ENCODE results near the gene CDK11A.
A peak's percentile ranks its signal among the peaks of the same experiment; 100 is the strongest.
"Not testable (repeated sequence)": the region's sequence is repeated elsewhere in the genome, so short reads cannot be mapped to it uniquely, and the experiment has no call there.

The CDK11A gene

DNA sequence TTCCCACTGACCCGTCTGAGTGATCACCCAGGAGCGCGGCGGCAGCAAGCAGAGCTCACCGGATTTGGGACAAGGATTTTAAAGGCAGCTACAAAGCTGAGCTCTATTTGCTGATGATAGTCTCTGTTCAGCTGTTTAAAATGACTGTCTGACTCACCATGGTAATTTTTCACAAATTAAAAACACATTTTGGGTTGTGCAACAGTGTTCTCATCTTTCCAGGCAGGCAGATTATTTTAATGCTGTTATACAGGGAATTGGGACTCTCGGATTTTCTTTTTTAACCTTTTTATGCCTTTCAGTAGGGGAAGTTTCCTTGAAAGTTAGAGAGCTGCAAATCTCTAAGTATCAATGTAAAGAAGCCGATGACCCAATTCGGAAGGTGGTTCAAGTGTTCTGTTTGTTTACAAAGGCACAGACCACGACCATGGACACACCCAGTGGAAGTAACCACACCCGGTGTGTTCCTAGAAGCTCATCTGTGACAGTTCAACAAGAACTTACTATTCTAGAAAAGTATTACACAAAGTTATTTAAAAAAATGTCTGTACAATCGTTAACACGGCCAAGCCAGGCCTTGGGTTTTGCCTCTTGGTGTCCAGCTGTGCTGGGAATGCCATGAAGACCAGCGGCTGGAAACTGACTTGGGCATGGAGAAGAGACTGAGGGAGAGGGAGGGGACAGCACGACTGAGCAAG lies 4.3 kb upstream of the CDK11A start:
- FAIRE-seq; DNase-seq (ENCODE audit: extremely low spot score, insufficient read length, low read depth): not testable (repeated sequence)

- not testable (repeated sequence) for DNase-seq (ENCODE audit: extremely low spot score, insufficient read length, low read depth); FAIRE-seq
Measured at GRCh38 chr1:1727131-1727651, 3.0 kb upstream of the CDK11A start.

DNA sequence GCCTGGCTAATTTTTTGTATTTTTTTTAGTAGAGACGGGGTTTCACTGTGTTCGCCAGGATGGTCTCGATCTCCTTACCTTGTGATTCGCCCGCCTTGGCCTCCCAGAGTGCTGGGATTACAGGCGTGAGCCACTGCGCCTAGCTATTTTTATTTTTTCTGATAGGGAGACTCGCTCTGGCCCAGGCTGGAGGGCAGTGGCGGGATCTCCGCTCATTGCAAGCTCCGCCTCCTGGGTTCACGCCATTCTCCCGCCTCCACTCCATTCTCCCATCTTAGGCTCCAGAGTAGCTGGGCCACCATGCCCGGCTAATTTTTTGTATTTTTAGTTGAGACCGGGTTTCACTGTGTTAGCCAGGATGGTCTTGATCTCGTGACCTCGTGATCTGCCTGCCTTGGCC lies 1.9 kb upstream of the CDK11A start:
- not testable (repeated sequence) for FAIRE-seq; DNase-seq (ENCODE audit: extremely low spot score, insufficient read length, low read depth)

DNA sequence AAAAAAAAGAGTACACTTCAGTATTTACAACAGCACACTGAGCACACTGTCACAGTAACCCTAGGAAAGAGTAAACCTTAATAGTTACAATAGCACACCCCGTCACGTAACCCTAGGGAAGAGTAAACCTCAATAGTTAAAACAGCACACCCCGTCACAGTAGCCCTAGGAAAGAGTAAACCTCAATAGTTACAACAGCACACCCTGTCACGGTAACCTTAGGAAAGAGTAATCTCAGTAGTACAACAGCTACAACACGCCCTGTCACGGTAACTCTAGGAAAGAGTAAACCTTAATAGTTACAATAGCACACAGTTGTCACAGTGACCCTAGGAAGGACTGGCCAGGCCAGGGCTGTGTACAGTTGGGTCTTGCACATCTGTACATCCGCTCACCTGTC lies 3.0 kb downstream of the CDK11A start:
- DNase-seq (ENCODE audit: extremely low spot score, insufficient read length, low read depth) = no peak
- FAIRE-seq = no peak

DNA sequence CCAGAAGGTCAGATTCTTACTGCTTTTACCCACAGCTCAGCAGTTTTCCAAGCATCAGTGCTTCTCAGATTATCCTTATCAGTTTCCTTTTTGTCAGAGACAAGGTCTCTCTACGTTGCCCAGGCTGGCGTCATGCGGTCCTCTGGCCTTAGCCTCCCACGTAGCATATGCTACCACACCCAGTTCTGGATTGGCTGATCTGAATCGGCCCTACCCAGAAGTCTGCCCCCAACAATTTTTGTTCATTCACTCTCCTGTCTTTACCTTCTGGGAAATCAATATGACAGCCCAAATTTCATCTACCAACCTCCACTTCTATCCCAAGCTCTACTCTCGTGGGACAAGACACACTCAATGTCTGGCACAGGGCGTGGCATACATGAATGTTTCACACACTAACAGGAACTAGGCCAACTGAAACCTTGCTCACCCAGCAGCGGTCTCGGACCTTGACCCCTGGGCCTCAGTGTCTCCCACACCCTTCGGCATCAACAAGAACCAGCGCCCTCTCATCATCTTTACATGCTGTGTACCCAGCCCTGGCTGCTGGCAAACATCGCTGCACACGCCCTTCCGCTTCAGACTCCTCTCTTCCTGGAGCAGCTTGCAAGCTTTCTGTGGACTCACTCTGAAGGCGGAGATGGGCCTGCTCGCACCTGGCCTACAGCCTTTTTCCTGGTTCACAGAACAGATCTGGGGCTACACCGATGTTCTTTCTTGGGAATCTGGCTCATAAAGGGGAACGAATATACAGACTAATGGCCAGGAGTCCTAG lies 8.9 kb downstream of the CDK11A start:
- FAIRE-seq; DNase-seq (ENCODE audit: extremely low spot score, insufficient read length, low read depth): not testable (repeated sequence)

- not testable (repeated sequence) for FAIRE-seq
Measured at GRCh38 chr1:1707897-1708296, 16.3 kb downstream of the CDK11A start.

DNA sequence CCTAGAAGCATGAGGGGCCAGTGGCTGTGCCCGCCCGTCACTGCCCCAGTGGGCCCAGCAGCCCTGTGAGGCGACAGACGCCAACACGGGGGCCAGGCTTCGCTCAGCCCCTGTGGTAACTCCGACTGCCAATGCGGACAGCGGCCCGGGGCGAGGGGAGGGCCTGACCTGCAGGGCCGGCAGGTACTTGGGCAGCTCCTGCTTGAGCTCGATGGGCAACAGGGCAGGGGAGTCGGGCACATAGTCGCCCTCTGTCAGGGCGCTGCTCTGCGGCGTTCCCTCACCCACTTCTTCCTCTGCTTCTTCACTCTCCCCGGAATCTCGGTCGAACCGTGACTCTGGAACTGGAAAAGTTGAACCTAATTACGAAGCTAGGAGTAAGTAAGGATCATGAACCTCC lies 16.9 kb downstream of the CDK11A start:
- not testable (repeated sequence) for DNase-seq (ENCODE audit: extremely low spot score, insufficient read length, low read depth); FAIRE-seq

More at GRCh38 chr1:1707897-1708296, 16.3 kb downstream of the CDK11A start:
- not testable (repeated sequence) for DNase-seq (ENCODE audit: extremely low spot score, insufficient read length, low read depth)

DNA sequence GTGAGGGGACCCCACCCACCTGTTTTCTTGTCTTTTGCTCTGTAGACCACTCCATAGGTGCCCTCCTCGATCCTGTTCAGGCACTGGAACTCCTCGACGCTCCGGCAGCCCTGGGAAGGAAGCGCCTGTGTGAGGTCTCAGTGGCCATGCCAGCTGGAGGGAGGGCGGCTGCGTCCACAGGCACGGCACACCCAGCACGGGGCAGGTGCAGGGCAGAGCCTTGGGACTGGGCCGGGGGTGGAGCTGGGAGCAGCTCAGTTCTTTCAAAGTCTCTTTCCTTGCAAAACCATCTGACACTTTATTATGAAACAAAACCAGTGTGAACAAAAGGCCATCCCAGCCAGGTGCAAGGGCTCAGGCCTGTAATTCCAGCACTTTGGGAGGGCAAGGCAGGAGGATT lies 18.5 kb downstream of the CDK11A start:
- not testable (repeated sequence) for FAIRE-seq; DNase-seq (ENCODE audit: extremely low spot score, insufficient read length, low read depth)

GRCh38 chr1:1704284-1704957 lies 19.7 kb downstream of the CDK11A start:
- not testable (repeated sequence) for FAIRE-seq; DNase-seq (ENCODE audit: extremely low spot score, insufficient read length, low read depth)

DNA sequence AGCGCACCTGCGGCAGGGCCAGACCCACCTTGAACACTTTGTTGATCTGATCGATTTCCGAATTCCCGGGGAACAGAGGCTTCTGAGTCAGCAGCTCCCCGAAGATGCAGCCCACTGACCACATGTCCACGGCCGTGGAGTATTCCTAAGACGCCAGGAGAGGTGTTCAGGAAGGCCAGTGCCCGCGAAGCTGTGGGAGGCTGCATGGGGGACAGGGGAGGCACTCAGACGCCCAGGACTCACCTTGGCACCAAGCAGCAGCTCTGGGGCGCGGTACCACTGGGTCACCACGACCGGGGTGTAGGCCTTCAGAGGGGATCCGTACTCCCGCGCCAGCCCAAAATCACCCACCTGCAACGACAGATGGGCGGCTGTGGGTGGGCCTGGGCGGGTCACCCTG lies 20.4 kb downstream of the CDK11A start:
- FAIRE-seq = no peak
- DNase-seq (ENCODE audit: extremely low spot score, insufficient read length, low read depth) = no peak

GRCh38 chr1:1702506-1702905 lies 21.7 kb downstream of the CDK11A start:
- not testable (repeated sequence) for DNase-seq (ENCODE audit: extremely low spot score, insufficient read length, low read depth); FAIRE-seq

GRCh38 chr1:1700557-1700956 lies 23.6 kb downstream of the CDK11A start:
- DNase-seq (ENCODE audit: extremely low spot score, insufficient read length, low read depth); FAIRE-seq: not testable (repeated sequence)

DNA sequence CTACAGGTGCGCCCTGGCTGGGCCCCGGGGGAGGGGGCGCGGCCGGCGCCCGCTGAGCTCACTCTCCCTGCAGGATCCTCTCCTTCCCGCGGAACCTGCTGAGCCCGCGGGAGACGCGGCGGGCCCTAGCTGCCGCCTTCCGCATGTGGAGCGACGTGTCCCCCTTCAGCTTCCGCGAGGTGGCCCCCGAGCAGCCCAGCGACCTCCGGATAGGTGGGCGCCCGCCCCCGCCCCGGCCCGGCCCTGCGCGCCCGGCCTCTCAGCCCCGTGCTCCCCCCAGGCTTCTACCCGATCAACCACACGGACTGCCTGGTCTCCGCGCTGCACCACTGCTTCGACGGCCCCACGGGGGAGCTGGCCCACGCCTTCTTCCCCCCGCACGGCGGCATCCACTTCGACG lies 24.1 kb downstream of the CDK11A start:
- not testable (repeated sequence) for FAIRE-seq; DNase-seq (ENCODE audit: extremely low spot score, insufficient read length, low read depth)

GRCh38 chr1:1699061-1699460 lies 25.1 kb downstream of the CDK11A start:
- DNase-seq (ENCODE audit: extremely low spot score, insufficient read length, low read depth); FAIRE-seq: not testable (repeated sequence)

GRCh38 chr1:1697358-1698183 lies 26.6 kb downstream of the CDK11A start:
- not testable (repeated sequence) for FAIRE-seq; DNase-seq (ENCODE audit: extremely low spot score, insufficient read length, low read depth)

DNA sequence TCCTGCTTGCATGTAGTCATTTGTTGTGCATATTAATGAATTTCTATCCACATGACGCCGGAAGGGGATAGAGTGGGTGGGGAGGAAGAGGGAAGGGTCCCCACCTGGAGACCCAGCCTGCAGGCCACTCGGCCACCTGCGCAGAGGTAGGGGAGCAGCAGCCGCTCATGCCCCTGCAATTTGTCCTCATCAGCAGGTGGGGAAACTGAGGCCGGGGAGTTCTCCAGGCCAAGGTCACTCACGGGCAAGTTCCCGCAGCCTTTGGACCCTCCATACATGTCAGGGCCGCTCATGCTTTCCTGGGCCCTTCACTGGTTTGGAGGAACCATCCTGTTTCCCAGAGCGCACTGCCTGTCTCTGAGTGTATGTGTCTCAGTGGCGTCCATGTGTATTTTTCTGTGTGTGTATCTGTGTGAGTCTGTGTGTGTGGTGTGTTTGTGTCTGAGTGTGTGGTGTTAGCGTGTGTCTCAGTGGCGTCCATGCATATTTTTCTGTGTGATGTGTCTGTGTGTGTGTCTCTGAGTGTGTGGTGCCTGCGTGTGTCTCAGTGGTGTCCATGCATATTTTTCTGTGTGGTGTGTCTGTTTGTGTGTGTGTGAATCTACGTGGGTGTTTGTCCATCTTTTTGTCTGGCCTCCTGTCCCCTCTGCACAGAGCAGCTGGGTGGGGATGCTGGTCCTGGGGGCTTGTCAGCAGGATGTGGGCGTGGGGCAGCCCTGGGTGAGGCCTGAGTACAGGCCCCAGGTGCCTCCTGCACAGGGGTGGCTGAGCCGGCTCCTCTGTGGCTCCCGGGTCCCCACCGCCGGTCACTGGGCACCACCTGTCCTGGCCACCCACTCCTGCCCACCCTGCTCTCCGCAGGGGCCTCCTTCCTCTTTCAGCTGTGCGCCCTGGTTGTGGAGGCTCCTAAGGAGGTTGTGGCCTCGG lies 27.5 kb downstream of the CDK11A start:
- DNase-seq (ENCODE audit: extremely low spot score, insufficient read length, low read depth); FAIRE-seq: not testable (repeated sequence)

GRCh38 chr1:1692714-1693647 lies 31.2 kb downstream of the CDK11A start, which contains the start of gene SLC35E2B:
SLC35E2B (minus strand) TSS chr1:1692795; CDS start chr1:1676699, 16,096 bp downstream.
- peak; percentile 98 for FAIRE-seq
- peak; percentile 30 for DNase-seq (ENCODE audit: extremely low spot score, insufficient read length, low read depth)

Measured in GM18507 (cell line).